Activated CD4-positive, CD25-positive, alpha-beta regulatory T cell treated with anti-CD3 and anti-CD28 coated beads, Interleukin-2, amount 50 U/mL, for 24 hours (primary cell): ENCODE data around the gene DOCK1.

Experiments used
- ATAC-seq, 2 donors: fragments of 150-1000 bp; cut with Tn5 transposase; one replicate each; pipeline ENCODE4 v1.10.0; 2021; ENCODE audit warnings: mild to moderate bottlenecking in 1 of 2, moderate library complexity in 1 of 2

The DOCK1 gene

GRCh38 chr10:127193125-127193524 lies 287.9 kb downstream of the DOCK1 start:
- ATAC-seq = no peak

- ATAC-seq = no peak
Measured at GRCh38 chr10:127194111-127194510, 288.9 kb downstream of the DOCK1 start.

GRCh38 chr10:127194599-127194998 lies 289.4 kb downstream of the DOCK1 start:
- no peak for ATAC-seq

- no peak for ATAC-seq
Measured at GRCh38 chr10:127195041-127195506, 289.8 kb downstream of the DOCK1 start.

GRCh38 chr10:127195571-127196281 lies 290.5 kb downstream of the DOCK1 start:
- no peak for ATAC-seq

GRCh38 chr10:127196282-127197153 lies 291.3 kb downstream of the DOCK1 start, which contains the start of gene INSYN2A:
INSYN2A (minus strand) TSS chr10:127196591; CDS start chr10:127176395, 20,196 bp downstream.
- ATAC-seq = no peak

GRCh38 chr10:127197154-127197432 lies 291.9 kb downstream of the DOCK1 start:
- no peak for ATAC-seq

GRCh38 chr10:127198307-127198706 lies 293.1 kb downstream of the DOCK1 start:
- ATAC-seq = no peak

- ATAC-seq = no peak
Measured at GRCh38 chr10:127198721-127199120, 293.5 kb downstream of the DOCK1 start.

- ATAC-seq = no peak
Measured at GRCh38 chr10:127200646-127201045, 295.4 kb downstream of the DOCK1 start.

- no peak for ATAC-seq
Measured at GRCh38 chr10:127203067-127203466, 297.8 kb downstream of the DOCK1 start.

- ATAC-seq = no peak
Measured at GRCh38 chr10:127207081-127207480, 301.9 kb downstream of the DOCK1 start.

- no peak for ATAC-seq
Measured at GRCh38 chr10:127210936-127211466, 305.8 kb downstream of the DOCK1 start.

GRCh38 chr10:127215866-127216265 lies 310.6 kb downstream of the DOCK1 start:
- no peak for ATAC-seq

GRCh38 chr10:127216274-127216673 lies 311.0 kb downstream of the DOCK1 start:
- ATAC-seq = no peak

- no peak for ATAC-seq
Measured at GRCh38 chr10:127216786-127217185, 311.6 kb downstream of the DOCK1 start.

GRCh38 chr10:127218658-127219057 lies 313.4 kb downstream of the DOCK1 start:
- ATAC-seq = no peak

- ATAC-seq = no peak
Measured at GRCh38 chr10:127221281-127221680, 316.1 kb downstream of the DOCK1 start.

- ATAC-seq = no peak
Measured at GRCh38 chr10:127227027-127227426, 321.8 kb downstream of the DOCK1 start.

GRCh38 chr10:127227663-127228062 lies 322.4 kb downstream of the DOCK1 start:
- no peak for ATAC-seq

- ATAC-seq = no peak
Measured at GRCh38 chr10:127228195-127228787, 323.1 kb downstream of the DOCK1 start.

GRCh38 chr10:127234306-127234800 lies 329.1 kb downstream of the DOCK1 start:
- ATAC-seq = no peak

- no peak for ATAC-seq
Measured at GRCh38 chr10:127236266-127236665, 331.0 kb downstream of the DOCK1 start.
